ENCODE data around the gene ATRX.
"Not testable (repeated sequence)": the region's sequence is repeated elsewhere in the genome, so short reads cannot be mapped to it uniquely, and the experiment has no call there.

ATRX gene

GRCh38 chrX:77785486-77786364 is at the start of gene ATRX:
TSS of gene ATRX (minus strand) at chrX:77786216. CDS start at chrX:77786001, 215 bp downstream.
- peak; percentile 64 to 66 for DNase-seq

GRCh38 chrX:77831544-77831943 is 45.5 kb upstream of the ATRX start:
- not testable (repeated sequence) for DNase-seq

- not testable (repeated sequence) for DNase-seq
Observed at GRCh38 chrX:77821989-77822388, 36.0 kb upstream of the ATRX start.

GRCh38 chrX:77820091-77820727 is 34.2 kb upstream of the ATRX start:
- DNase-seq = no peak

GRCh38 chrX:77814210-77814609 is 28.2 kb upstream of the ATRX start:
- no peak for DNase-seq

- no peak for DNase-seq
Observed at GRCh38 chrX:77802201-77802600, 16.2 kb upstream of the ATRX start.

- DNase-seq = no peak
Observed at GRCh38 chrX:77795124-77795523, 9.1 kb upstream of the ATRX start.

- DNase-seq = no peak
Observed at GRCh38 chrX:77793946-77794345, 7.9 kb upstream of the ATRX start.

GRCh38 chrX:77788050-77788449 is 2.0 kb upstream of the ATRX start:
- DNase-seq = no peak

- no peak for DNase-seq
Observed at GRCh38 chrX:77786365-77786680, 307 bp upstream of the ATRX start.

GRCh38 chrX:77779695-77780094 is 6.3 kb downstream of the ATRX start:
- no peak for DNase-seq

GRCh38 chrX:77776659-77777058 is 9.4 kb downstream of the ATRX start:
- DNase-seq = no peak

- no peak for DNase-seq
Observed at GRCh38 chrX:77771601-77772000, 14.4 kb downstream of the ATRX start.

GRCh38 chrX:77768787-77769186 is 17.2 kb downstream of the ATRX start:
- DNase-seq = no peak

- DNase-seq = not testable (repeated sequence)
Observed at GRCh38 chrX:77766212-77766611, 19.8 kb downstream of the ATRX start.

GRCh38 chrX:77755561-77755960 is 30.5 kb downstream of the ATRX start:
- no peak for DNase-seq

- not testable (repeated sequence) for DNase-seq
Observed at GRCh38 chrX:77753942-77754341, 32.1 kb downstream of the ATRX start.

- DNase-seq = no peak
Observed at GRCh38 chrX:77749695-77750094, 36.3 kb downstream of the ATRX start.

GRCh38 chrX:77743720-77744119 is 42.3 kb downstream of the ATRX start:
- DNase-seq = no peak

GRCh38 chrX:77742788-77743476 is 43.1 kb downstream of the ATRX start:
- no peak for DNase-seq

- no peak for DNase-seq
Observed at GRCh38 chrX:77740376-77740905, 45.6 kb downstream of the ATRX start.

GRCh38 chrX:77733342-77733741 is 52.7 kb downstream of the ATRX start:
- no peak for DNase-seq

- no peak for DNase-seq
Observed at GRCh38 chrX:77731821-77732419, 54.1 kb downstream of the ATRX start.

All from activated CD4-positive, alpha-beta T cell treated with anti-CD3 and anti-CD28 coated beads, Interleukin-2, amount 50 U/mL, for 4 hours (primary cell).